GM18502 (cell line): ENCODE results near the gene NIPAL4.

Experiments used
- ATAC-seq: cut with Tn5 transposase; IDR thresholded peaks from one replicate; pipeline ENCODE4 v1.9.1; 2021; ENCODE audit warnings: mild to moderate bottlenecking; ENCODE audit not compliant: unreplicated experiment, poor library complexity

The NIPAL4 gene

GRCh38 chr5:157460921-157461792 lies 1.1 kb downstream of the NIPAL4 start:
- ATAC-seq, result no peak

- no peak for ATAC-seq
Observed at GRCh38 chr5:157463081-157463480, 3.1 kb downstream of the NIPAL4 start.

- ATAC-seq, result peak; percentile 9
Observed at GRCh38 chr5:157463621-157464518, 3.9 kb downstream of the NIPAL4 start.

- peak; percentile 95 for ATAC-seq
Observed at GRCh38 chr5:157464519-157465171, 4.6 kb downstream of the NIPAL4 start.

- no peak for ATAC-seq
Observed at GRCh38 chr5:157468293-157468965, 8.4 kb downstream of the NIPAL4 start.

GRCh38 chr5:157469073-157469472 lies 9.1 kb downstream of the NIPAL4 start:
- no peak for ATAC-seq

- no peak for ATAC-seq
Observed at GRCh38 chr5:157469687-157470086, 9.7 kb downstream of the NIPAL4 start.

GRCh38 chr5:157470631-157471030 lies 10.6 kb downstream of the NIPAL4 start:
- ATAC-seq, result no peak

GRCh38 chr5:157471709-157472108 lies 11.7 kb downstream of the NIPAL4 start:
- ATAC-seq, result no peak

- ATAC-seq, result no peak
Observed at GRCh38 chr5:157473383-157474320, 13.6 kb downstream of the NIPAL4 start.

- ATAC-seq, result no peak
Observed at GRCh38 chr5:157475432-157475831, 15.4 kb downstream of the NIPAL4 start.

- ATAC-seq, result peak; percentile 69
Observed at GRCh38 chr5:157476702-157477408, 16.8 kb downstream of the NIPAL4 start.

- no peak for ATAC-seq
Observed at GRCh38 chr5:157477814-157478494, 17.9 kb downstream of the NIPAL4 start.

- ATAC-seq, result no peak
Observed at GRCh38 chr5:157478726-157479125, 18.7 kb downstream of the NIPAL4 start.

- no peak for ATAC-seq
Observed at GRCh38 chr5:157479166-157479565, 19.2 kb downstream of the NIPAL4 start.

GRCh38 chr5:157479612-157480510 lies 19.8 kb downstream of the NIPAL4 start:
- no peak for ATAC-seq

- ATAC-seq, result no peak
Observed at GRCh38 chr5:157481265-157481664, 21.3 kb downstream of the NIPAL4 start.
